ENCODE results near the gene LILRA6.
A peak's percentile ranks its signal among the peaks of the same experiment; 100 is the strongest.
"Not testable (repeated sequence)": the region's sequence is repeated elsewhere in the genome, so short reads cannot be mapped to it uniquely, and the experiment has no call there.

Gene LILRA6

DNA sequence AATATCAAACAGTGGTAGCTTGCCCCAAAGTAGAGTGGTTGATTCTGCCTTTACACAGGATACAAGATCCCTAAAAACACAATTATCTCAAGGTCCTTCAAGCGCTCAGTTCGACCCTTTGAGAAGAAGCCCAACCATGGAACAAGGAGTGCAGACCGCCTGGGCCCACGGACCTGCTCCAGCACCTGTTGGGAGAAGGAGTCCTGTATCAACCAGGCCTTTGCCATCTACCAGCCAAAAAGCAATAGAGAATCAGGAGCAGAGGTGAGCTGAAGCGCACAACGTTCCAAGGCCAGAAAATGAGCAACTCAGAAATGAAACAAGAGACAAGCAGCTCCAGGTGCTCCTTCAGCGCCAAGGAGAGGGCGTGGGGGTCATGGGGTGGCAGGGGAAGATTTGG is 13.4 kb downstream of the LILRA6 start:
- no peak for DNase-seq

DNA sequence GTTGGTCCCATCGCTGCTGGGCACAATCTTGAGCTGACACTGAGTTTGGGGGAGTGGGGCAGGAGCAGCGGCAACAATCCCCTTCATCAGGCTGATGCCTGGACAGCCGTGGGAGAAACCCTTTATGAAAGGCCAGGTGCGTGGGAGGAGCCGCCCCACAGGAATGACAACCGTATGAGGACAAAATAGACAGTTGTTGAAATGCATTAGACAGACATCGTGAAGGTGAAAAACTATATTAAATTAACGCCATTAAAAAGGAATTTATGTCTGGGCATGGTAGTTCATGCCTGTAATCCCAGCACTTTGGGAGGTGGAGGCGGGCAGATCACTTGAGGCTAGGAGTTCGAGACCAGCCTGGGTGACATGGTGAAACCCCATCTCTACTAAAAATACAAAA is 18.0 kb downstream of the LILRA6 start:
- DNase-seq, result not testable (repeated sequence)

DNA sequence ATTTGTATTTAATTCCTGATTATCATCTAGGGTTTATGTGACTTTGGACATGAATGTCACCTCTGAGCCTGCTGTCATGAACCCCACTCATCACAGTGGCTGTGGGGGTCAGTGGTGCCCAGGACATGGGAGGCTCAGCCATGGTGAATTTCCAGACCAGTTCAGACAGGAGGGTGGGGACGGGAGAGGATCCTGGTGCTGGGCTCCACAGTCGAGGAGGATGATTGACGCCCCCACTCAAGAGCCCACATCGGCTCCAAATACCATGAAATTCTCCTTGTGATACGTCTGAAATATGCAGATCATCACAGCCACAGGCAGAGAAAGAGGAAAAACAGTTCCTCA is 18.7 kb downstream of the LILRA6 start:
- DNase-seq, result not testable (repeated sequence)

DNA sequence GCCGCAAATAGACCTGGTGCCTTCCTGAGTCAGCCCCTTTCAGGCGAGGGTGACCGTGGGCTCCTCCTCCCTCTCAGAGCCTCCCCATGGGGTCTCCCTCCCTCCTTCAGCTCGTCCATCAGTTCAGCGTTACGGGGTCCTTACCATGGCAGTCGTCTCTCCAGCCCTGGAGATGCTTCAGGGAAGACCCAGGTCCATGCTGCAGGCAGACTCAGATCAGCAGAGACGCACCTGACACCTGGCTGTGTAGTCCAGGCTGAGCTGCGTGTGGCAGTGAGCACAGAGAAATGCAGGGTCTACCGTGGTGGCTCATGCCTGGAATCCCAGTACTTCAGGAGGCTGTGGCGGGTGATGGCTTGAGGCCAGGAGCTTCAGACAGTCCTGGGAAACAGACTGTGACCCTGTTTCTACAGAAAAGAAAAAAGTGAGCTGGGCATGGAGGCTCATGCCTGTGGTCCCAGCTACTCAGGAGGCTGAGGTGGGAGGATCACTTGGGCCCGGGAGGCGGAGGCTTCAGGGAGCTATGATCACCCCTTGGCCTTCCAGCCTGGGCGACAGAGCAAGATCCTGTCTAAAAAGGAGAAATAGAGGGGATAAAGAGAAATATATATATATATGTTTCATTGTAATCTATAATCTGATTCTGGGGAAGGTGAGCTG is 19.2 kb downstream of the LILRA6 start:
- DNase-seq, result peak; percentile 4

DNA sequence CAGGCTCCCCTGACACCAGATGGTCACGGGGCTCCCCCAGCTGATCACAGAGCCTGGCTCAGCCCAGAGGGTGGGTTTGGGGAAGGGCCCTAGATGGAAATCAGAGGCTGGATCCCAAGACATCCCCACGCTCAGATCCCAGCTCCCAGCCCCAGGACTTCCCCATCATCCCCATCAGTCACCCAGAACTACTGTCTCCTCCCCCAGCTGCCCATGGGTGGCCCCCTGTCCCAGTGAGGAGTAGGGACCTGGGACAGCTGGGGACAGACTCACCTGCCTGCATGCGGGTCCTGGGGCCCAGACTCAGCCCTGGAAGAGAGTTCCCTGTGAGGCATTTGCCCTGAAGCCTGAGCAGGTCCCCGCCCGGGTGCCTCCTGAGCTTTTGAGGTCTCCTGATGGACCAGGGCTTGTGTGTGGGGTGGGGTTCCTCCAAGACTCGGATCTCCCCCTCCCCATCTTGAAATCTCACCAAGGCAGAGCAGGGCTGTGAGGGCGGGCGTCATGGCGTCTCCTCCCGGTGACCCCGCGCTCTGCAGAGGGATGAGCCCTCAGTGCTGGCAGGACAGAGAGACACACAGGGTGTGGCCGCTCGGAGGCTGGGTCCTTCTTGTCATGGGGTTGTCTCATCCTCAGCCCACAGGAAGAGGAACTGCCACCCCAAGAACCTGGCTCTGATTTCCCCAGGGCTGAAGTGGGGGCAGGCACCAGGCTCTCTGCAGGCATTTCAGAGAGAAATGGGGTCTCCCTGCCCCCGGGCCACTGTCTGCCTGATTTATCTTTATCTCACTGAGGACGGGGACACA is 19.9 kb downstream of the LILRA6 start, which contains the start of gene LILRB3:
LILRB3 (minus strand) TSS at position 534 of the 803 bp plus-strand sequence; CDS start at position 503, 31 bp downstream.
- DNase-seq, result not testable (repeated sequence)

DNA sequence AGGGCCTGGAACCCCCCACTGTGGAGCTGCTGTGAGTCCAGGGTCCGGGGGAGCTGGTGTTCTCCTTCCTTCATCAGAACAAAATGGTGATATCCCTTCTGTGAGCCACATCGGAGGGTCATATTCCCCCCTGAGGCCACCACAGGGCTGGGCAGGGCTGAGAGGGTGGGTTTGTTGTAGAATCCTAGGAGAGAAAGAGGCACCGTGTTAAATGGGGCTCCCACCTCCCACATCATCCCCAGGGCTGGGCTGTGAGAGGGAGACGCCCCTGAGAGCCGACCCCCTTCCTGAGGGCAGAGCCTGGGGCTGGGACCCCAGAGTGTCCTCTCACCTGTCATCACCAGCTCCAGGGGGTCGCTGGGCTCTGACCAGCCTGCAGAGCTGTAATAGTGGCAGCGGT is 20.6 kb downstream of the LILRA6 start:
- not testable (repeated sequence) for DNase-seq

DNA sequence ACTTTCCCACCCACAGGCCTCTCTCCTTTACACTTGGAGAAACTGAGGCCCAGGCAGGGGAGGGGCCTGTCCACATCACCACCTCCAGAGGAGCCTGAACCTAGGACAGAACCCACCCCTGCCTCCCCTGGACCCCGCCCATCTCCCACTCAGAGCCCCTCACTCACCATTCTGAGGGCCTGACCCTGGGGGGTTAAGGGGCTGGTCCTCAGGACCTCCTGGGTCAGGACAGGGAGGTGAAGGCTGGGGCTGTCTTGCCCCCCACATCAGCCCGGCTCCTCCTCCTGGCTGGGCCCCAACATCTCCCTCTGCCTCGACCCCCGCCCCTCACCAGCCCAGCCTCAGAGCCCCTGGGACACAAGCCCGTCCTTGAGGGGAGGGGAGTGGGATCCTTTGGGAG is 22.9 kb downstream of the LILRA6 start:
- DNase-seq, result not testable (repeated sequence)

DNA sequence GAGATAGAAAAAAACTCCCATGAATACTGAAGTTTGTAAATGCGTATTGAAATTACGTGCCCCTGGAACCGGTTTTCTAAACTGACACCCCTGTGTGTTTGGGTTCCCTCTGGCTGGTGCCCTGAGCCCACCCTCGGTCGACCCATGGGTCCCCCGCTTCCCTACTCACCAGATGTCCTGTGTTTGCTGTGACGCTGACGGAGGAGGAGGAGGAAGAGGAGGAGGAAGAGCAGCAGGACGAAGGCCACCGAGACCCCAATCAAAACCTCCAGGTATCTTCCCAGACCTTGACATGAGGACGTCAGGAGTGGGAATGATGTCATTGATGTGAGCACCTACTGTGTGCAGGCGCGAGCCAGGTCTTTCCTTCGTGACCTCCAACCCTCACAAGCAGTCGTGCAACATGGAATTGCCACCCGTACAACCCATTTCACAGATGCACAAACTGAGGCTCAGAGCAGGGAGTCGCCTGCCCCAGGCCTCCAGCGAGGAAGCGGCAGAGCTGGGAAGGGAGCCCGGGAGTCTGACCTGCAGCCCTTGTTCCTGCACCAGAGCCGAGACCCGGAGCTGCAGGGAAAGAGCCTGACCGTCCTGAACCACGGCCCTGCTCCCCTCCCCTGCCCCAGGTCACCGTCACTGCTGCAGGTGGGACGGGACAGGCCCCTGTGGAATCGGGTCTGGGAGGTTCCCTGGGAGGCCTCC is 23.5 kb downstream of the LILRA6 start:
- DNase-seq, result no peak

DNA sequence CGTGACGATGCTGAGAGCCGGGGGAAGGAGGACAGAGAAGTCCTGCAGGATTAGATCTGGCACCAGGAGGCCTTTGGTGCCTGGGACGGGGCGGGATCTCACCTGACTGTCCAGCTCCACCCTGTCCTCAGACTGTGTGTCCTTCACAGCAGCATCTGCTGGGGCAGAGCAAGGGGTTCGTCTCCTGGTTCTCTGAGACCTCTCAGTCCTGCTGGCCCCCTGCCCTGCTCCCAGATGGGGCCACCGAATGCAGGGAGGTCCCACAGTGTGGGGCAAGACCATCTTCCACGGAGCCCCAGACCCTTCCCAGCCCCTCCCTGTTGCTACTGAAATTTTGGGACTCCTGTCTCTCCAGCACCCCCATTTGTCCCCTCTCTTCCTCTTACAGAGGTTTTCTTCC is 24.3 kb downstream of the LILRA6 start:
- DNase-seq, result no peak

DNA sequence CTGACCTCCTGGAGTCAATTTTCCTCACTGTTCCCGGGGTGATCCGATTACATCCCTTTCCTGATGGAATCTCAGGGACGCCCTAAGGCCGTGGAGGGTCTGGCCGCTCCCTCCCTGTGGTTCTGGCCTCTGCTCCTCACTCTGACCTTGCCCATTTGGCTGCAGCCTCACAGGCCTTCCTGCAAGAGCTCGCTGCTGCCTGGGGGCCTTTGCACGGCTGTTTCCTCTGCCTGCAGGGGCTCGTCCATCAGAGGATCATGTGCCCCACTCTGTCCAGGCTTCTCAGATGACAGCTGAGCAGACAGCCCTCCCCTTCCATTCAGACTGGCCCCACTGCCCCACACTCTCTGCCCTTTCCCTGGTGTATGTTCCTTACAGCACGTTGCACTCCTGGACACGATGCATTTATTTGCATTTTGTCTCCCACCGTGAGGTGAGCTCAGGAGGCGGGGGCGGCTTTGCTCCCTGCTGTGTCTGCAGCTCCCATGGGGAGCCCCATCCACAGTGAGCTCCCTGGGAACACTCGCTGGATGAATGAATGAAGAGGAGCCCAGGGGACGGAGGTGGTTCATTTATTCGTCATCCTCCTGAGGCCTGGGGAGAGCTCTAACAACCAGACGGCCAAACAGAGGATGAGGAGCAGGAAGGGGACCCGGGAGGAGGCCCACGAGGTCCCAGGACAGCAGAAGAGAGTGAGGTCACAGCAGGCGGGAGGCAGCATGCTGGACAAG is 24.9 kb downstream of the LILRA6 start:
- not testable (repeated sequence) for DNase-seq

DNA sequence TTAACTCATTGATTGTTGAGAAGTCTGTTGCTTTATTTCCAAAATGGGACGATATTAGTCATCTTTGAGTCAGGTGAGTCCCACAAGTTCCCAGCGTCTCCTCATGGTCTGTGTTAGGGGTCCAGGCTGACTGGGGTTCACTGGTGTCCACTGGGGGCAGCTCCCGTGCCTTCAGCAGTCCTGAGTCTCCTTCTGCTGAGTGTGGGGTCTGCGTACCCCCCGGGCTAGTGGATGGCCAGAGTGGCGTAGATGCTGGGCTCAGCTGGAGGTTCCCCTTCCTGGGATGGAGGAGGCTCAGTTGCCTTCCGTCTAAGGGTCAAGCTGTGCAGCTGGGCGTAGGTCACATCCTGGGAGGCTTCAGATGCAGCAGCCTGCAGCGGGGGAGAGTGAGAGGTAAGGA is 25.7 kb downstream of the LILRA6 start:
- DNase-seq, result no peak

DNA sequence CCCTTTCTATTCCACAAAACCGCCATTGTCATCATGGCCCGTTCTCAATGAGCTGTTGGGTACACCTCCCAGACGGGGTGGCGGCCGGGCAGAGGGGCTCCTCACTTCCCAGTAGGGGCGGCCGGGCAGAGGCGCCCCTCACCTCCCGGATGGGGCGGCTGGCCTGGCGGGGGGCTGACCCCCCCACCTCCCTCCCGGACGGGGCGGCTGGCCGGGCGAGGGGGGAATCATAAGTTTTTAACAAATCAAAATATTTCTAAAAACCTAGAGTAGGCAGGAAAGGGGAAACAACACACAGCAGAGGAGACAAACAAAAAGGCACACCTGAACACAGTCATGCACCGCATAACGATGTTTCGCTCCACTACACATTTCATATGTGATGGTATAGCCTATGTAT is 27.9 kb downstream of the LILRA6 start:
- not testable (repeated sequence) for DNase-seq

DNA sequence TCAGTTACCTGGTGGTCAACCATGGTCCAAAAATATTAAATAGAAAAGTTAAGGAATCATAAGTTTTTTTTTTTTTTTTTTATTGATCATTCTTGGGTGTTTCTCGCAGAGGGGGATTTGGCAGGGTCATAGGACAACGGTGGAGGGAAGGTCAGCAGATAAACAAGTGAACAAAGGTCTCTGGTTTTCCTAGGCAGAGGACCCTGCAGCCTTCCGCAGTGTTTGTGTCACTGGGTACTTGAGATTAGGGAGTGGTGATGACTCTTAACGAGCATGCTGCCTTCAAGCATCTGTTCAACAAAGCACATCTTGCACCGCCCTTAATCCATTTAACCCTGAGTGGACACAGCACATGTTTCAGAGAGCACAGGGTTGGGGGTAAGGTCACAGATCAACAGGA is 28.4 kb downstream of the LILRA6 start:
- DNase-seq, result not testable (repeated sequence)

DNA sequence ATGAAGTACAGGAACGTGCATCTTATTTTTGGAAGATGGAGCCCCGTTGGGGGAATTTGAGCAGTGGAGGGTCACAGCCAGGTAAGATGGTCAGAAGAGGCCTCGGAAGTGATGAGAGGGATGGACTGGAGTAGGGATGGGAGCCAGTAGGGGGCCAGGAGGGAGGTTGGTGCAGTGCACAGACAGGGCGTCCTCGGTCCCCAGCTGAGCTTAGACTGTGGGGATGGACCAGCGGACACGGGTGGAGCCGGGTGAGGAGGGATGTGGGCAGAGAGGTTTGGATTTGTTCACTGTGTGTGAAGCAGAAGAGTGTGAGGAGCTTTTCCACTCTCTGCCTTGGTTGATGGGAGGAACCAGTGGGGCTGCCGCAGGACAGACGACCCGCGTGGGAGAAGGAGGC is 31.4 kb downstream of the LILRA6 start:
- no peak for DNase-seq

DNA sequence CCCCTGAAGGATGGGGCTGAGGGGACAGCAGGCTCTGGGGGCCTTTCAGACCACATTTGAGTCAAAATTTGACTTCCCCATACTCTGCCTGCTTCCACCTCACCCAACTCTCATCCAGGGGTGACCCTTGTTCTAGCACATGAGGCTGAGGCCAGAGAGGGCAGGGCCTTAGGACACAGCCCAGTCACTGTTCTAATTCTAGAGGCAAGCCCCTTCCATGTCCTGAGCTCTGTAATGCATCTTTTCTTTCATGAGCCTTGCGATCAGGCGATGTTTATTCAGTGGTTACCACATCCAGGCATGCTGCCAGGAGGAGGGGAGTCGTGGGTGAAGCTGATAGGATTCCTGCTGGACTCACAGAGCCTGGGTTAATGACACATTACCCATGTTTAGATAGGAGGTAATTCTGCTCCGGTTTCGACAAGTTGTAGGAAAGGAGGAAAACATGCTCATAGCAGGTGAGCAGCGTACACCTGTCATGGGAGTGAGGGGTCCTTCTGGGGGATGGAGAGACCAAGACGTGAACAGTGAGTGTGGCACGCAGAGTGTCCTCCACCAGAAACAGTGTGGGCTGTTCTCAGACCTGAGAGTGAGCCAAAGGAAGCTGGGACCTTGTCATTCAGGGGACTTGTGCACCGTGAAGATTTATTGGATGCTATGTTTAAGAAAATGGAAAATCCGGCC is 32.6 kb downstream of the LILRA6 start:
- DNase-seq, result peak; percentile 97

DNA sequence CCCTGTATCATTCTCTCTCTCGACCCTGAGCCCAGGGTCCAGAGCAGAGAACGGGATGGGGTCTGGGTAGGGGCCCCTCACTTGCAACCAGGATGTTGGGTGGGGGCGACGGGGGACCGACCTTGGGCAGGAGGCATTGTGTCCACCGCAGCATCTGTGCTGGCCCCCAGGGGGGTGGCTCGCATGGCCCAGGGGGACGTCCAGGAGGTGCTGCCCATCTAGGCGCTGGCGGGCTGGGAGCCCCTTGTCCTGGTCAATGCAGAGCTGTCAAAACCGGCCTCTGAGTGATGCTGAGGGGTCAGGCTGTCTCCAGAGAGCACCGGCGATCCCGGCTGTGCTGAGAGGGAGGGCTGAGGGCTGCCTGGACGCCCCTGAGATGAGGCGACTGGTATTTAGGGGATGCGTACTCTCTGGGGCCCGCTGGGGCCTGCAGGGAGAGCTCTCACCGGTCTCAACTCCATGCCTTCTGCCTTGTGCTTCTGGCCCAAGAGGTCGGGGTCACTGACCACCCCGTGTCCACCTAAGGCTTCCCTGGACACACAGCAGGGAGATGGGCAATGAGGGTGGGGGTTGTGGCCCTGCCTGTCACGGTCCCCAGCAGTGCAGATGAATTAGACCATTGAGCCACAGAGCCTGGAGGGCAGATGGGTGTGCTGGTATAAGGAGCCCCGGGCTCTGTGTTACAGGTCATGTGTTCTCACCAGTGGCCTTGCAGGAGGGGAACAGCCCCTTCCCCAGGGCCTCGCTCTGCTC is 33.4 kb downstream of the LILRA6 start:
- DNase-seq, result no peak

DNA sequence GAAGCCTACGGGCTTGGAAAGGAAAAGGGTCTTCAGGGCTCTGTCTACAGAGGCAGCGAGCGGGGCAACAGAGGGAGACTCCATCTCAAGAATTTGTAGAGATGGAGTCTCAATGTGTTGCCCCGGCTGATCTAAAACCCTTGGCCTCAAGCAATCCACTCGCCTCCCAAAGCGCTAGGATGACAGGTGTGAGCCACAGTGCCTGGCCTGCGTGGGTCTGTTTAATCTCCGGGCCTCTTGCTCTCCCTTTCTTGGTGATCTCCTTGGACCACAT is 33.9 kb downstream of the LILRA6 start:
- DNase-seq, result no peak

DNA sequence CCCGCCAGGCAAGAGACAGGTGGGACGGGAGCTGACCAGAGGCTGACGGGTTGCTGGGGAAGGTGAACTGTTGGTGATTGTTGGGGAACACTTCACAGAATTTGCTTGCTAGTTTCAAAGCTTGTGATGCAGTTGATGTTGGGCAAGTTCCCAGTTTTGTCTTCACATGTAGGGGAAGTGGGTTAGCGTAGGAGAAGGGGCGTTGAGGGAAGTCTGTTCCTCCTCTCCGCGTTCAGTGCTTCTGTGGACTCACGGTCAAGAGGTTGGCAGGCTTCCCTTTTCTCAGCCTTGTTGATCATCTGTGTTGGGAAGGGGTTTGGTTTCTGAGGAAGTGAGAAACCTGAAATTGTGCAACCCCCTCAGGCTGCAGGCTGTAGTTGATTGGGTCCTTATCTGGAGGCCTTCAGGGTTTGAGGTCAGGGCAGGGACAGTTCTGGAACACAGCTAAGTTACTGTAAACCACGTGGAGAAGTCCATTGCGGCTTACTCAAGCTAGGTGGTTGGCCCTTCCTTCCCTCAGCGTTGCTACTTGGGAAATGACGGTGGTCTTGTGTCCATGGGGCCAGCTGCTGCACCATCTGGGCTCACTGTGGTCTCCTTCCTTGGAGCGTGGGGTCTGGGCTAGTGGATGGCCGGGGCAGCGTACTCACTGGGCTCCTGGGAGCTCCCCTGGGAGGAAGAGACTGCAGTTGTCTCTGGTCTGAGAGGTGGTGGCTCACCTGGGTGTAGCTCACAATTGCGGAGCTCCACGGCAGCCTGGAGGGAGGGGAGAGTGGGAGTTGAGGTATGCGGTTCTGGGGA is 34.4 kb downstream of the LILRA6 start:
- DNase-seq, result no peak

DNA sequence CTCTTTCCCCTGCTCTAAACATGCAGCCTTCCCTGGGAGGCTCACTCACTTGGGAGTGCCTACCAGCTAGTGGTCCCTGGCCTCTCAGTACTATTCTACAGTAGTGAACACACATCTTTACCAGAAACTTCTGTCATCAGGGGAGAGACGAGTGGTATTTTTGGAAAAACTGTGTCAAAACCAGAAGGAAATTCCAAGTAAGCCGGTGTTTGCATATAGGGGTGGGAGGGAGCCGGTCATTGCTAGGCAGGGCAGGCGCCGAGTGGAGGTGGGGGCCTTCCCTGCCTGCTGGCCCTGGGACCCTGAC is 35.0 kb downstream of the LILRA6 start:
- no peak for DNase-seq

DNA sequence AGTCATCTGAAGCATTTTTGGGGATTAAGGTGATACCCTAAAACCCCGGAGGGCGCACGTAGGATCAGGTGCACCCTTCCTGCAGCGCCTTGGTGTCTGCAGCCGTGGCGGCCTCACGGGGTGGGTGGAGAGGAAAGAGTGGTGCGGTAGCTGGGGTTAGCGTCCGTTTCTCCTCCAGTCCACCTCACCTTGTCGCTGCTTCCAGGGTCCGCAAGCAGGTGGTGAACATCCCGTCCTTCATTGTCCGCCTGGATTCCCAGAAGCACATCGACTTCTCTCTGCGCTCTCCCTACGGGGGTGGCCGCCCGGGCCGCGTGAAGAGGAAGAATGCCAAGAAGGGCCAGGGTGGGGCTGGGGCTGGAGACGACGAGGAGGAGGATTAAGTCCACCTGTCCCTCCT is 35.4 kb downstream of the LILRA6 start:
- DNase-seq, result not testable (repeated sequence)

DNA sequence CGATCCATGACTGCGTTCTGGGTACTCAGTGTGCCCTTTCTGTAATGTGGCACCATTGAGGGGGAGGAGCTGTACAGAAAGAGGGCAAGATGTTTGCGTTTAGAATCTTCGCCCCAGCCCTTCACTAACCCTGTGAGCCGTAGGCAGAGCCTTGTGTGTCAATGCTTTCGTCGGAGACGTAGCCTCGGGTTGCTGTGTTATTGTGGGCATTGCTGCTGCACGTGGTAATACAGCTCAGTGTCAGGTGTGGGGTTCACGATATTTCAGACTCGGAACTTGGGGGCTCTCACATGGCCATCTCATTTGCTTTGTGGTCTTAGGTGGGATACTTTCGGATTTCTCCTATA is 35.8 kb downstream of the LILRA6 start:
- no peak for DNase-seq

Measured in DMS79 (cell line).